ENCODE measurements around the gene OR13H1. TPM values are rescaled to one million over a fixed set of nuclear protein-coding genes. Genes with fewer than 3 reads are reported as not detected.

OR13H1 gene
- total RNA-seq, 2 experiments from 2014 or later, result not detected

GRCh38 chrX:131571348-131571747, 27.5 kb downstream of the OR13H1 start:
- TF ChIP-seq EZH2phosphoT487 (IDR thresholded peaks at IDR 0.05; ENCODE audit: borderline replicate concordance, low read depth, low read length) (no peak), CTCF (conservative IDR thresholded peaks at IDR 0.05; ENCODE audit: low read length) (no peak)
- no peaks in the 10 kb centered on the region for H4K20me1 ChIP-seq (ENCODE audit: insufficient read depth, low read length)
- H3K9me3 ChIP-seq (ENCODE audit: low read length), result no peaks in the 10 kb centered on the region
- no peaks in the 10 kb centered on the region for H3K79me2 ChIP-seq (ENCODE audit: insufficient read depth, low read depth, low read length)
- ChIA-PET CTCF (ENCODE audit: unreplicated experiment) (no interaction called here), POLR2A (no interaction called here)
- H3K27ac ChIP-seq (ENCODE audit: low read depth, low read length, poor library complexity, severe bottlenecking), result no peak overlapping the region
- BruUV-seq (replicated peaks), result no TSS peak
- H3K4me2 ChIP-seq (ENCODE audit: low read length), result no peak overlapping the region
- H3K36me3 ChIP-seq (ENCODE audit: insufficient read depth, low read length), result no peaks in the 10 kb centered on the region
- no peak overlapping the region for H2AFZ ChIP-seq (ENCODE audit: low read length)
- H3K4me3 ChIP-seq (ENCODE audit: low read depth, low read length, poor library complexity, severe bottlenecking), result no peak overlapping the region
- no peaks in the 10 kb centered on the region for H3K9me2 ChIP-seq (ENCODE audit: insufficient read depth, low read length)
- intact Hi-C loops (cut with micrococcal nuclease; ENCODE audit: unreplicated experiment), result no loop called here
- no peaks in the 10 kb centered on the region for H3K4me1 ChIP-seq (ENCODE audit: insufficient read depth, low read length, poor library complexity, severe bottlenecking)
- DNase-seq (ENCODE audit: low spot score), result no peak

GRCh38 chrX:131572372-131573014, 28.6 kb downstream of the OR13H1 start:
- Histone ChIP-seq H3K27ac (ENCODE audit: low read depth, low read length, poor library complexity, severe bottlenecking) (no peak overlapping the region), H3K9me3 (ENCODE audit: low read length) (no peaks in the 10 kb centered on the region), H3K9me2 (ENCODE audit: insufficient read depth, low read length) (no peaks in the 10 kb centered on the region), H2AFZ (ENCODE audit: low read length) (no peak overlapping the region), H3K79me2 (ENCODE audit: insufficient read depth, low read depth, low read length) (no peaks in the 10 kb centered on the region), H4K20me1 (ENCODE audit: insufficient read depth, low read length) (no peaks in the 10 kb centered on the region), H3K4me2 (ENCODE audit: low read length) (no peak overlapping the region), H3K4me3 (ENCODE audit: low read depth, low read length, poor library complexity, severe bottlenecking) (no peak overlapping the region), H3K4me1 (ENCODE audit: insufficient read depth, low read length, poor library complexity, severe bottlenecking) (no peaks in the 10 kb centered on the region), H3K36me3 (ENCODE audit: insufficient read depth, low read length) (no peaks in the 10 kb centered on the region)
- TF ChIP-seq CTCF (conservative IDR thresholded peaks at IDR 0.05; ENCODE audit: low read length) (no peak), EZH2phosphoT487 (IDR thresholded peaks at IDR 0.05; ENCODE audit: borderline replicate concordance, low read depth, low read length) (no peak)
- BruUV-seq (replicated peaks), result no TSS peak
- intact Hi-C loops (cut with micrococcal nuclease; ENCODE audit: unreplicated experiment), result no loop called here
- CTCF ChIA-PET (ENCODE audit: unreplicated experiment), result no interaction called here
- POLR2A ChIA-PET, result no interaction called here
- no peak for DNase-seq (ENCODE audit: low spot score)

GRCh38 chrX:131577413-131577812, 33.5 kb downstream of the OR13H1 start:
- no peak for DNase-seq (ENCODE audit: low spot score)
- no peak overlapping the region for H3K27ac ChIP-seq (ENCODE audit: low read depth, low read length, poor library complexity, severe bottlenecking)
- no peaks in the 10 kb centered on the region for H3K9me3 ChIP-seq (ENCODE audit: low read length)
- no peaks in the 10 kb centered on the region for H3K4me1 ChIP-seq (ENCODE audit: insufficient read depth, low read length, poor library complexity, severe bottlenecking)
- no TSS peak for BruUV-seq (replicated peaks)
- H4K20me1 ChIP-seq (ENCODE audit: insufficient read depth, low read length), result no peaks in the 10 kb centered on the region
- H3K36me3 ChIP-seq (ENCODE audit: insufficient read depth, low read length), result no peaks in the 10 kb centered on the region
- TF ChIP-seq CTCF (conservative IDR thresholded peaks at IDR 0.05; ENCODE audit: low read length) (no peak), EZH2phosphoT487 (IDR thresholded peaks at IDR 0.05; ENCODE audit: borderline replicate concordance, low read depth, low read length) (no peak)
- POLR2A ChIA-PET, result no interaction called here
- CTCF ChIA-PET (ENCODE audit: unreplicated experiment), result no interaction called here
- no peak overlapping the region for H3K4me2 ChIP-seq (ENCODE audit: low read length)
- no peak overlapping the region for H3K4me3 ChIP-seq (ENCODE audit: low read depth, low read length, poor library complexity, severe bottlenecking)
- no peaks in the 10 kb centered on the region for H3K79me2 ChIP-seq (ENCODE audit: insufficient read depth, low read depth, low read length)
- H3K9me2 ChIP-seq (ENCODE audit: insufficient read depth, low read length), result no peaks in the 10 kb centered on the region
- intact Hi-C loops (cut with micrococcal nuclease; ENCODE audit: unreplicated experiment), result no loop called here
- H2AFZ ChIP-seq (ENCODE audit: low read length), result no peak overlapping the region
